Stomach (tissue), 9 donors: ENCODE data around the gene SVOP. TPM values are rescaled to one million over a fixed set of nuclear protein-coding genes. Genes with fewer than 3 reads are reported as not detected.
"Not testable (repeated sequence)": the region's sequence is repeated elsewhere in the genome, so short reads cannot be mapped to it uniquely, and the experiment has no call there.

ENCODE experiments used
- DNase-seq, 2 donors: peaks; one replicate each; pipeline versions ENCODE4 v3.0.0 to v3.0.0-alpha.2; 2013 to 2019
- H3K27ac ChIP-seq, 5 donors: fragments of 200-600 bp in 4 of 5; sonication (generic) in 4 of 5; one replicate each; pipeline ENCODE4 v1.5.1; 2013 to 2019; ENCODE audit warnings: mild to moderate bottlenecking in 1 of 5, moderate library complexity in 1 of 5
- H3K27me3 ChIP-seq, 3 donors: fragments of 200-600 bp; sonication (generic); one replicate each; pipeline ENCODE4 v1.5.1; 2017 to 2019; ENCODE audit warnings: mixed run types in 1 of 3
- H3K36me3 ChIP-seq, 4 donors: fragments of 200-600 bp; sonication (generic); 1 replicate in 3 of 4; 2 replicates in 1 of 4; pipeline ENCODE4 v1.5.1; 2016 to 2019
- H3K4me1 ChIP-seq, 4 donors: fragments of 200-600 bp; sonication (generic); one replicate each; pipeline ENCODE4 v1.5.1; 2016 to 2019
- H3K4me3 ChIP-seq, 4 donors: fragments of 200-600 bp; sonication (generic) in 3 of 4; one replicate each; pipeline ENCODE4 v1.5.1; 2016 to 2019; ENCODE audit warnings: mild to moderate bottlenecking in 1 of 4
- H3K9me3 ChIP-seq, 4 donors: fragments of 200-600 bp; sonication (generic); one replicate each; pipeline ENCODE4 v1.5.1; 2016 to 2019
- CTCF ChIP-seq, 7 experiments: fragments of 450-650 bp in 4 of 7; fragments of 200-600 bp in 3 of 7; sonication (generic) in 3 of 7; IDR thresholded peaks; one replicate each; pipeline ENCODE4 v1.5.1; 2016 to 2019; ENCODE audit warnings: antibody characterized with exemption in 7 of 7, control low read depth in 2 of 7, mild to moderate bottlenecking in 1 of 7
- EP300 ChIP-seq: sonication (generic); formaldehyde crosslinking; IDR thresholded peaks from one replicate; pipeline ENCODE4 v1.6.1; 2017; ENCODE audit warnings: antibody characterized with exemption
- POLR2A ChIP-seq, 4 donors: fragments of 450-650 bp; IDR thresholded peaks; one replicate each; pipeline ENCODE4 v1.6.1; 2016; ENCODE audit warnings: antibody characterized with exemption in 4 of 4, control low read depth in 2 of 4, mild to moderate bottlenecking in 1 of 4, moderate library complexity in 1 of 4
- POLR2AphosphoS5 ChIP-seq, 3 donors: sonication (generic); formaldehyde crosslinking; IDR thresholded peaks; one replicate each; pipeline ENCODE4 v1.6.1; 2016; ENCODE audit warnings: antibody characterized with exemption in 3 of 3
- WGBS, 5 donors: extraction: QIAGEN DNeasy Blood & Tissue Kit in 3 of 5; methylation state at CpG; one replicate each; pipeline versions ENCODE4 v1.1.5 to v1.1.7; 2013 to 2018; 5-methylcytosine and 5-hydroxymethylcytosine counted together
- intact Hi-C: fragments of 100-400 bp; cut with DNase I; formaldehyde crosslinking; loops from one replicate; pipeline ENCODE4 v1.15.1; 2023; ENCODE audit warnings: low total_unique reads
- polyA plus RNA-seq, 3 donors: library from polyadenylated mRNA; stranded (reverse); fragments of 200-250 nt; gene quantifications; one replicate each; pipeline ENCODE4 v1.2.3, GENCODE V29; 2013
- total RNA-seq, 5 donors: library from RNA; depleted of rRNA; stranded (reverse); fragments of >200 nt; gene quantifications; one replicate each; pipeline versions ENCODE4 v1.1.0 to v1.2.3, GENCODE V29; 2014 to 2016
- donor health status: healthy with polysubstance abuse.
- donor health status: Bipolar disorder and iron deficiency.
- donor health status: healthy.

The SVOP gene
- total and polyA plus RNA-seq, 8 donors = 0.08 to 2.0 (median 0.37) TPM; not detected in 3

- Histone ChIP-seq H3K27ac (peak overlapping the region in 3 of 5 donors; percentile 80 to 94 (median 89)), H3K9me3 (no peaks in the 10 kb centered on the region), H3K27me3 (no peaks in the 10 kb centered on the region), H3K4me1 (peaks cover 3 to 26% (median 25%) of the 10 kb centered on the region in 4 donors), H3K36me3 (peaks cover 2 to 28% (median 22%) of the 10 kb centered on the region in 4 donors), H3K4me3 (peak overlapping the region in 1 of 4 donors; percentile 96)
- intact Hi-C loops = no loop called here
- DNase-seq = no peak
- TF ChIP-seq CTCF (IDR thresholded peaks at IDR 0.05) (no peak), EP300 (no peak), POLR2AphosphoS5 (IDR thresholded peaks at IDR 0.05) (no peak), POLR2A (IDR thresholded peaks at IDR 0.05) (no peak)
Measured at GRCh38 chr12:109054520-109054919, 33.7 kb upstream of the SVOP start.

DNA sequence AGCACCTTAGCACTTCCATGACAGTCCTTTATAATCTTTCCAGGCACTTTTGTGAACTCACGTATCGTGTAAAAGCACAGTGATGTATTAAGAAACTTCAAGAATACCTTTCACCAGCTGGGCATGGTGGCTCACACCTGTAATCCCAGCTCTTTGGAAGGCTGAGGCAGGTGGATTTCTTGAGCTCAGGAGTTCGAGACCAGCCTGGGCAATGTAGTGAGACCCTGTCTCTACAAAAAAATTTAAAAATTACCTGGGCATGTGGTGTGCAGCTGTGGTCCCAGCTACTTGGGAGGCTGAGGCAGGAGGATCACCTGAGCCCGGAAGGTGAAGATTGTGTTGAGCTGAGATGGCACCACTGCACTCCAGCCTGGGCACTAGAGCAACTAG, 33.3 kb upstream of the SVOP start:
- H3K27me3 ChIP-seq = not testable (repeated sequence)
- H3K27ac ChIP-seq = peak overlapping the region in 4 of 5 donors; percentile 80 to 94 (median 90)

DNA sequence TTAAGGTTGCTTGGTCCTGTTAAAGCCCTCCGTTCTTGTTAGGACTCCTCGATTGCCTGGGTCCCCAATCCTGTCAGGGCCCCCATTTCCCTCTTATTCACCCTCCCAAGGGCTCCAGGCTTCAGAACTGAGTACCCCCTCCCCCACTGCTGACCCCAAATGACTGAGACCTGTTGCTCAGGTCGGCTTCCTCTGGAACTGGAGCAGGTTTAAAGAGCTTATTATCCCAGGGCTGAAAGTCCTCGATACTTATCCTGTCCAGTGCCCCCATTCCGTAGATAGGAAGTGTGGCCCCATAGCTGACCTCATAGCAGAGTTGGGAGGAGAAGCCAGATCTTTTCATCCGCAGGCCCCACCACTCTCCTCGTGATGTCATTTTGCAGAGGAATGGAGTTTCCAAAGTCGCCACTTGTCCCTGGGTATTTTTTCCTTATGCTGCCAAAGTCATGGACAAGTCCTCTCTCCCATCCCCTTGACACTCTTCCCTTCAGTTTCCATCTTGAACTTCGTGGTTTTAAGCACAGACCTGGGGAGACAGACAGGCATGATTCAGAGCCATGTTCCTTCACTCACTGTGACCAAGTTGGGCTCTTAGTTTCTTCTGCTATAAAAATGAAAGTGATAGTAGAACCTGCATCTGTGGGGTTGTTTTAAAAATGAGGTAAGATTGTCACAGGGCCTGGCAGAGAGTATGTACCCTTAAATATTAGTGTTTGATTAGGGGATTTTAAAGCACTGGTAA, 32.7 kb upstream of the SVOP start:
- DNase-seq = peak in 1 of 2 donors; percentile 41
- intact Hi-C loops = no loop called here
- 7 to 18% (median 10%) methylated on average over 9 of the region's 9 CpGs for WGBS, 5 donors
- Histone ChIP-seq H3K36me3 (peaks cover 0 to 18% (median 12%) of the 10 kb centered on the region in 4 donors), H3K27ac (peak overlapping the region; percentile 80 to 94 (median 89)), H3K27me3 (no peaks in the 10 kb centered on the region), H3K9me3 (no peaks in the 10 kb centered on the region), H3K4me3 (peak overlapping the region; percentile 87 to 98 (median 92)), H3K4me1 (peaks cover 3 to 26% (median 25%) of the 10 kb centered on the region in 4 donors)
- TF ChIP-seq CTCF (IDR thresholded peaks at IDR 0.05) (no peak), EP300 (no peak), POLR2A (IDR thresholded peaks at IDR 0.05) (no peak), POLR2AphosphoS5 (IDR thresholded peaks at IDR 0.05) (peak in 1 of 3 donors; percentile 12)

More for the DNA sequence above, 33.3 kb upstream of the SVOP start:
- WGBS, 5 donors = 62 to 83% (median 72%) methylated on average over 4 of the region's 4 CpGs
- DNase-seq, H3K9me3 ChIP-seq, intact Hi-C loops: not testable (repeated sequence)
- Histone ChIP-seq H3K4me1 (peaks cover 3 to 26% (median 25%) of the 10 kb centered on the region in 4 donors), H3K36me3 (peaks cover 0 to 24% (median 18%) of the 10 kb centered on the region in 4 donors), H3K4me3 (peak overlapping the region; percentile 87 to 98 (median 92))

DNA sequence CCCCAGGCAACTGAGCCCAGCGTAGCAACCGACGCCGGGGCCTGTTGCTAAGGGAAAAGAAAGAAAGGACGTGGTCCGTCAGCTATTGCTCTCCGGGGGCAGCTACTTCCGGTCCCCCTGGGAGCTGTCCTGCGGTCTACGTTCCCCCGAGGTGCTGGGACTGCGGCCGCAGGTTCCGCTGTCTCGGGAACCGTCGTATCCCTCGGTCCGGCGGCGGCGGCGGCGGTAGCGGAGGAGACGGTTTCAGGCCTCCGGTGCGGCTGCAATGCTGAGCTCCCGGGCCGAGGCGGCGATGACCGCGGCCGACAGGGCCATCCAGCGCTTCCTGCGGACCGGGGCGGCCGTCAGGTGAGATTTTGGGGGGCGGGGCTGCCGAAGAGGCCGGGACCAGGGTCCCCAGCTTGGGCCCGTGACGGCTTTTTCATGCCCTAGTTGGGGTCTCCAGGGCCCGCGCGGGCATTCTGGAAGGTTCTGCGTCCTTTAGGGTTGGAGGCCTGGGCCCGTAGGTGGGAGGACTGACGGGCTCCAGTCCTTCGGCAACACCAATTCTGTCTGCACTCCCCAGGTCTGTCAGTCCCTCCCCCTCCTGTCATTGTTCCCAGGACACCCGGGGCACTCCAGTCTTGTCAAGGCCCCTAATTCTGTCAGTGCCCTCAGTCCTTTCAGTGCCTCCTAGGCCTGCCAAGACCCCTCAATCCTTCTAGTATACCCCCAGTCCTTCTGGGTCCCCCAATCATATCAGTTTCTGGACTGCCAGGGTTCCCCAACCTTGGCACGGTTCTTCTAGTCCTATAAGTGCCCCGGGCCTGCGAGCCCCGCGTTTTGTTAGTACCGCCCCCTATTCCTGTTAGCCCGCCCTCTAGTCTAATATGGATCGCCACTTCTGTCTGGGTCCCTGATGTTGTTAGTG, 31.8 kb upstream of the SVOP start, which contains the start of gene USP30:
Gene USP30 (plus strand): TSS at position 163 of the 910 bp plus-strand sequence. CDS start 103 bp downstream, at position 266.
- peak; percentile 88 to 95 for DNase-seq
- peaks cover 0 to 9% (median 4%) of the 10 kb centered on the region in 4 donors for H3K36me3 ChIP-seq
- peak within 1 kb of the TSS; percentile 87 to 98 (median 92) for H3K4me3 ChIP-seq
- no peaks in the 10 kb centered on the region for H3K9me3 ChIP-seq
- intact Hi-C loops = no loop called here
- H3K4me1 ChIP-seq = peaks cover 3 to 26% (median 25%) of the 10 kb centered on the region in 4 donors
- H3K27me3 ChIP-seq = no peaks in the 10 kb centered on the region
- WGBS, 5 donors = 0 to 1% (median 0%) methylated on average over 28 to 61 of the region's 61 CpGs
- TF ChIP-seq POLR2AphosphoS5 (IDR thresholded peaks at IDR 0.05) (peak; percentile 62 to 86 (median 65)), CTCF (IDR thresholded peaks at IDR 0.05) (peak in 1 of 7 experiments; percentile 28), EP300 (no peak), POLR2A (IDR thresholded peaks at IDR 0.05) (no peak)
- H3K27ac ChIP-seq = peak within 1 kb of the TSS; percentile 80 to 94 (median 89)
